HG02571 (cell line): ENCODE data around the gene BRF1.

Experiments used
- ATAC-seq: cut with Tn5 transposase; IDR thresholded peaks from one replicate; pipeline ENCODE4 v1.9.1; 2021; ENCODE audit warnings: mild to moderate bottlenecking, moderate library complexity; ENCODE audit not compliant: unreplicated experiment

Gene BRF1

DNA sequence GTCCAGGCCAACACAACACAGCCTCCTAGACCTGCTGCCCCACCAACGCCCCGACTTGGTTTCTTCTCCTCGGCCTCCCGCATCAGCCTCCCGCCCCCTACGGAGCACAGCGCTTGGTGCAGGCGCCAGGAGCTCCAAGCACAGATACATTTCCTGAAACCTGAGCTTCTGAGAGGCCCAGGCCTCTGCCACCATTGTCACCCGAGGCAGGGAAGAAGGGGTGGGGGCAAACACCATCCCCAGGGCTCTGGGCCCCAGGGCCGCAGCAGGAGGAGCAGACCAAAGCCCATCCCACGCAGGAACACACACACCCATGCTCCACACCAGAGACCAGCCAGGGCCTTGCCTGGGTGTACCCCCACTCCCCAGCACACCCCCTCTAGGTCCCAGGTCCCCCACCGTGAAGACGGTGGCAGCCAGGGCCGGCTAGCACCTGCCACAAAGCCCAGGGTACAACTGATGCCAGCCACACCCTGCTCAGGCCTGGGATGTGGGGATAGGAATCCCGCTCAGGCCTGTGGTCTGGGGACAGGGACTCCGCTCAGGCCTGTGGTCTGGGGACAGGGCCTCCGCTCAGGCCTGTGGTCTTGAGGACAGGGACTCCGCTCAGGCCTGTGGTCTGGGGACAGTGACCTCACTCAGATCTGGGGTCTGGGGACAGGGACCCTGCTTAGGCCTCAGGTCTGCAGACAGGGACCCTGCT lies 137.6 kb downstream of the BRF1 start:
- no peak for ATAC-seq

DNA sequence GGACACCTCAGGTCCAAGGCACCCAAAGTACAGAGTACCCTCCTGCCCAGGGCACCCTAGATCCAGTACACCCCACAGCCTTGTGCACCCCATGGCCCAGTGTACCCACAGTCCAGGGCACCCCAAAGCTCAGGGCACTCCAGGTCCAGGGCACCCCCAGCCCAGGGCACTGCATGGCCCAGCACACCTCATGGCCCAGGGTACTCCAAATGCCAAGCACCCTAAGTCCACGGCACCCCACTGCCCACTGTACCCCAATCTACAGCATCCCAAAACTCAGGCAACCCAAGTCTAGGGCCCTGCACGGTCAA lies 138.2 kb downstream of the BRF1 start:
- ATAC-seq: no peak

DNA sequence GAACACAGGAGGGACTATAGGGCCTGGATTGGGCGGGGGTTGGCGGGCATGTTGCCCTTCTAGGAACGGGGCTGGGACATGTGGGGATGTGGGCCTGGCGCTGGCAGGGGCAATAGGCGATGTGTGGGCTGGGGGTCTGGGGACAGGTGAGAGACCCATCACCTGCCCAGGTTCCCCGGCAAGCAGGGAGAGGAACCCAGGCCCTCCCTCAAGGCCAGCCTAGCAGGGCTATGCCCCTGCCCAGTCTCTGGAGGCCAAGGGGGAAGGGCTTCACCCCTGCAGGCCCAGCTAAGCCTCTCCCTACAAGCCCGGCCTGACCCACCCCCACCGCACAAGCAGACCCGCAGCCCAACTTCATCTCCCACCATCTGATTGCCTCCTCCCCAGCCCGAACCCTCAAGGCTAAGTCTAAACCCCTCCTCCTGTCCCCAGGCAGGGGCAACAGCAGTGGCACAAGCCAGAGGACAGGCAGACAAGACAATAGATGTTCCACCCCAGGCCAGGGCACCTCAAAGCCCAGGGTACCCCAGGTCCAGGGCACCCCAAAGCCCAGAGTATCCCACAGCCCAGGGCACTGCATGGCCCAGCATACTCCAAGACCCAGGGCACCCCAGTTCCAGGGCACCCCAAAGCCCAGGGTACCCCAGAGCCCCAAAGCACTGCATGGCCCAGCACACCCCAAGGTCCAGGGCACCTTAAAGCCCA lies 138.7 kb downstream of the BRF1 start:
- no peak for ATAC-seq

DNA sequence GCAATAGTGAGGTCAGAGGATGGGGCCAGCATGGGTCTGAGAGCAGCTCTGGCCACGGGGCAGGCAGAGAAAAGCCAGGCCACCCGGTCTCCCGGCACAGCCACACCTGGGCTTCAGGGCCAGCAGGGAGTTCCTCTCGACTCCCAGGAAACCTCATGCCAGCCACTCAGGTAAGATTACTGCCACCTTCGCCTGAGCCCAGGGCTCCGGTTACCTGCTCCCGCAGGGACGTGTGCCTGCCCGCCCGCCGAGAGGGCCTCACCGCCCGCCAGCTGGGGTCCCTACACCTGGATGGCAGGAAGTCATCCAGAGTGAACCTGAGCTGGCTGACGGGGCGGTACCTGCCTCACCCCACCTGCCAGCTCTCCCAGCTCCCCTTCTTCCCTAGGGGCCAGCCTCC lies 139.5 kb downstream of the BRF1 start:
- ATAC-seq: no peak

DNA sequence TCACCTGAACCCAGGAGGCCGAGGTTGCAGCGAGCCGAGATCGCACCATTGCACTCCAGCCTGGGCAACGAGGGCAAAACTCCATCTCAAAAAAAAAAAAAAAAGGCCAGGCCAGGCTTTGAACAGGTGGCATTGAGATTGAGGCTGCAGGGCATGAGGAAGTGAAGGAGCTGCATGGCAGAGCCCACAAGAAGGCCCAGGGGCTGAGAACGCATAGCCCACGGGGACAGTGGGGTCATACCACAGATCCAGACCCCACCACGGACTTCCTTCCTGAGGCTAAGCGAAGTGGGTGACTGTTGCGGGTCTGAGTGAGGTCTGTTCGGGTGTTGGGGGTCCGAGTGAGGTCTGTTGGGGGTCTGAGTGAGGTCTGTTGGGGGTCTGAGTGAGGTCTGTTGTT lies 140.0 kb downstream of the BRF1 start:
- ATAC-seq: no peak

DNA sequence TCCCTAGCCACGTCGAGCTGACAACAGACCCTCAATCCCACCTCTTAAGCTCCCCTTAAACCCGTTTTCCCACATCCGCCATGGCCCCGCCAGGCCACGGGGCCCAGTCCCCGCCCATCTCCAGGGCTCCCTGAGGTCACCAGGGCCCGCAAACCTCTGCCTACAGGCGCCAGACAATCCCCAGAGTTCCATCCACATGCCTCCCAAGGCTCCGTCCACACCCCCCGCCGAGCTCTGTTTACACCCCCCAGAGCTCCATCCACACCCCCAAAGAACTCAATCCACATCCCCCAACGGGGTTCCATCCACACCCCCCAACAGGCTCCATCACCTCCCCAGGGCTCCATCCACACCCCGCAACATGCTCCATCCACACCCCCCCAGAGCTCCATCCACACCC lies 141.5 kb downstream of the BRF1 start:
- no peak for ATAC-seq
